SK-N-SH (cell line): Measurements from ENCODE around the gene ATP6V1B1. TPM values are rescaled to one million over a fixed set of nuclear protein-coding genes. Genes with fewer than 3 reads are reported as not detected.

Experiments used
- CTCF ChIA-PET: fragments of 300-600, 350-600 bp; formaldehyde crosslinking; extraction: SDS; loops from one replicate; lab custom pipeline; 2021; lab: Yijun Ruan, JAX
- POLR2A ChIA-PET: fragments of 350-600 bp; sonication (Branson Sonifier 250); formaldehyde crosslinking; extraction: SDS; loops from one replicate; lab custom pipeline; 2020; ENCODE audit warnings: antibody characterized with exemption, inconsistent platforms; lab: Yijun Ruan, JAX
- DNase-seq: peaks from one replicate; pipeline ENCODE4 v3.0.0; 2012
- H2AFZ ChIP-seq: fragments of 200-600 bp; sonication (generic); 2 replicates; pipeline ENCODE4 v1.8.1; 2016; ENCODE audit warnings: antibody characterized with exemption, mild to moderate bottlenecking, low read depth
- H3F3A ChIP-seq: fragments of 200-600 bp; sonication (generic); replicated peaks from 2 replicates; pipeline ENCODE3; 2016; ENCODE audit warnings: antibody characterized with exemption, mild to moderate bottlenecking; ENCODE audit not compliant: insufficient read depth
- H3K27ac ChIP-seq, 2 experiments: fragments of 200-500 bp in 1 of 2; fragments of 200-600 bp in 1 of 2; sonication (Bioruptor generic) in 1 of 2; sonication (generic), shearing (Covaris generic) in 1 of 2; 2 replicates each; pipeline versions ENCODE4 v1.5.1 to v1.6.1; 2014 to 2016; ENCODE audit warnings: low read depth in 2 of 2, inconsistent platforms in 1 of 2, low read length in 1 of 2, mild to moderate bottlenecking in 1 of 2, mixed read lengths in 1 of 2
- H3K27me3 ChIP-seq: fragments of 200-600 bp; sonication (generic), shearing (Covaris generic); 2 replicates; pipeline ENCODE4 v1.6.1; 2016; ENCODE audit warnings: mixed run types; ENCODE audit not compliant: insufficient read depth
- H3K36me3 ChIP-seq, 2 experiments: fragments of 200-500 bp in 1 of 2; fragments of 200-600 bp in 1 of 2; sonication (Bioruptor generic) in 1 of 2; sonication (generic) in 1 of 2; replicated peaks in 1 of 2; 2 replicates each; pipeline versions ENCODE3 to v1.5.1; 2014 to 2016; ENCODE audit warnings: low read length in 1 of 2, mild to moderate bottlenecking in 1 of 2; ENCODE audit not compliant: insufficient read depth in 2 of 2, control insufficient read depth in 1 of 2
- H3K4me1 ChIP-seq, 2 experiments: fragments of 200-500 bp in 1 of 2; fragments of 200-600 bp in 1 of 2; sonication (Bioruptor generic) in 1 of 2; sonication (generic), shearing (Covaris generic) in 1 of 2; 2 replicates each; pipeline versions ENCODE4 v1.5.1 to v1.6.1; 2014 to 2016; ENCODE audit warnings: low read depth in 1 of 2, low read length in 1 of 2, mixed run types in 1 of 2; ENCODE audit not compliant: insufficient read depth in 2 of 2, control insufficient read depth in 1 of 2
- H3K4me2 ChIP-seq: fragments of 200-600 bp; sonication (generic), shearing (Covaris generic); 2 replicates; pipeline ENCODE4 v1.6.1; 2017; ENCODE audit warnings: mixed run types
- H3K4me3 ChIP-seq, 2 experiments: fragments of 200-500 bp in 1 of 2; fragments of 200-600 bp in 1 of 2; sonication (Bioruptor generic) in 1 of 2; sonication (generic), shearing (Covaris generic) in 1 of 2; 2 replicates each; pipeline versions ENCODE4 v1.5.1 to v1.8.1; 2014 to 2016; ENCODE audit warnings: low read depth in 2 of 2, inconsistent platforms in 1 of 2, low read length in 1 of 2, mild to moderate bottlenecking in 1 of 2, mixed read lengths in 1 of 2, moderate library complexity in 1 of 2
- H3K79me2 ChIP-seq: fragments of 200-600 bp; sonication (generic); 2 replicates; pipeline ENCODE4 v1.8.1; 2017; ENCODE audit warnings: mild to moderate bottlenecking; ENCODE audit not compliant: insufficient read depth
- H3K9ac ChIP-seq: fragments of 200-600 bp; sonication (generic); 2 replicates; pipeline ENCODE4 v1.6.1; 2017; ENCODE audit warnings: mixed run types
- H3K9me2 ChIP-seq: fragments of 200-600 bp; sonication (generic); 2 replicates; pipeline ENCODE4 v1.6.1; 2017; ENCODE audit warnings: mixed run types
- H3K9me3 ChIP-seq: fragments of 200-600 bp; sonication (generic); 2 replicates; pipeline ENCODE4 v1.6.1; 2017; ENCODE audit warnings: mixed run types, mild to moderate bottlenecking, moderate library complexity
- H4K20me1 ChIP-seq: fragments of 200-600 bp; sonication (generic); 2 replicates; pipeline ENCODE4 v1.6.1; 2017; ENCODE audit warnings: mild to moderate bottlenecking, mixed run types; ENCODE audit not compliant: insufficient read depth
- CHD2 ChIP-seq: fragments of 150-350 bp; IDR thresholded peaks from 2 replicates; pipeline ENCODE4 v1.6.1; 2018; ENCODE audit warnings: low read length; ENCODE audit not compliant: partially characterized antibody
- ELF1 ChIP-seq: IDR thresholded peaks from 2 replicates; pipeline ENCODE4 v1.4.0; 2012
- EP300 ChIP-seq, 2 experiments: IDR thresholded peaks; 2 replicates each; pipeline versions ENCODE4 v1.4.0 to v1.6.1; 2012; ENCODE audit warnings: borderline replicate concordance in 1 of 2, low read depth in 1 of 2, low read length in 1 of 2
- GABPA ChIP-seq: IDR thresholded peaks from 2 replicates; pipeline ENCODE4 v1.4.0; 2012; ENCODE audit warnings: low read depth, mild to moderate bottlenecking
- NFIC ChIP-seq: IDR thresholded peaks from 2 replicates; pipeline ENCODE4 v1.4.0; 2012; ENCODE audit warnings: borderline replicate concordance
- NRF1 ChIP-seq: IDR thresholded peaks from 2 replicates; pipeline ENCODE4 v1.6.1; 2012; ENCODE audit warnings: low read depth, mild to moderate bottlenecking, low read length
- PBX3 ChIP-seq: IDR thresholded peaks from 2 replicates; pipeline ENCODE4; 2012
- RCOR1 ChIP-seq: fragments of 150-350 bp; IDR thresholded peaks from 2 replicates; pipeline ENCODE4 v1.6.1; 2017; ENCODE audit warnings: antibody characterized with exemption, low read length
- REST ChIP-seq: IDR thresholded peaks from 2 replicates; pipeline ENCODE4 v1.6.1; 2012; ENCODE audit warnings: mild to moderate bottlenecking, low read depth, low read length, moderate library complexity
- RFX5 ChIP-seq: IDR thresholded peaks from 2 replicates; pipeline ENCODE4 v1.6.1; 2012; ENCODE audit warnings: mild to moderate bottlenecking, improper control_type of control experiment, low read length
- SMC3 ChIP-seq: IDR thresholded peaks from 2 replicates; pipeline ENCODE4 v1.6.1; 2012; ENCODE audit warnings: low read depth, low read length, improper control_type of control experiment
- TCF12 ChIP-seq: IDR thresholded peaks from 2 replicates; pipeline ENCODE4 v1.4.0; 2012
- WGBS: methylation state at CpG from one replicate; pipeline ENCODE4 v1.1.6; 2017; ENCODE audit warnings: low lambda C conversion rate; 5-methylcytosine and 5-hydroxymethylcytosine counted together
- polyA plus RNA-seq, 3 experiments: library from polyadenylated mRNA; depleted of rRNA; stranded (reverse); fragments of >200 nt; gene quantifications; 2 replicates each; pipeline ENCODE4 v1.2.3, GENCODE V29; 2012
- TF ChIP-seq, protein P1 (sequence below): IDR thresholded peaks from 2 replicates; pipeline ENCODE4 v1.4.0; 2012; ENCODE audit warnings: low read depth
- TF ChIP-seq, protein P2 (sequence below): fragments of 150-350 bp; IDR thresholded peaks from 2 replicates; pipeline ENCODE4 v1.6.1; 2017; ENCODE audit warnings: antibody characterized with exemption, low read length, low read depth, borderline replicate concordance

The ATP6V1B1 gene
- polyA plus RNA-seq, 1 of the 3 experiments (the other 2 are of a cell fraction) = 4.9 TPM

DNA sequence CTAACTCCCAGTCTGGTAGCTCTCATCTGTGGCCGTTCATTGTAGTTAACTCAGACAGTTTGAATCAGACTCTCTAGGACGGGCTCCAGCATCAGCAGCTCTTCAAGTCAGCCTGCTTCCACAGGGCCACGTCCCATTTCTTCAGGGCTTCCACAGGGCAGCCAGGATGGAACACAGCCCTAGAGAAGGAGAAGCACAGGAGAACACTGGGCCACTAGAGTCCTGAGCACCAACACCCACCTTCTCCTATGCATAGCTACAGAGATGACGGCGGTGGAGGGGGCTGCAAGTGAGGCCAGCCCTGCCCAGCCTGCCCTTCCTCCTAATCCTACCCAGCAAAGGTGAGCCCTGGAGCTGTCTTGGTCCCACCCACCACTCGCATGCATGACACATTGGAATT, 69.2 kb downstream of the ATP6V1B1 start (continued):
- TF ChIP-seq PBX3 (no peak), ELF1 (no peak), RFX5 (no peak), REST (no peak)

DNA sequence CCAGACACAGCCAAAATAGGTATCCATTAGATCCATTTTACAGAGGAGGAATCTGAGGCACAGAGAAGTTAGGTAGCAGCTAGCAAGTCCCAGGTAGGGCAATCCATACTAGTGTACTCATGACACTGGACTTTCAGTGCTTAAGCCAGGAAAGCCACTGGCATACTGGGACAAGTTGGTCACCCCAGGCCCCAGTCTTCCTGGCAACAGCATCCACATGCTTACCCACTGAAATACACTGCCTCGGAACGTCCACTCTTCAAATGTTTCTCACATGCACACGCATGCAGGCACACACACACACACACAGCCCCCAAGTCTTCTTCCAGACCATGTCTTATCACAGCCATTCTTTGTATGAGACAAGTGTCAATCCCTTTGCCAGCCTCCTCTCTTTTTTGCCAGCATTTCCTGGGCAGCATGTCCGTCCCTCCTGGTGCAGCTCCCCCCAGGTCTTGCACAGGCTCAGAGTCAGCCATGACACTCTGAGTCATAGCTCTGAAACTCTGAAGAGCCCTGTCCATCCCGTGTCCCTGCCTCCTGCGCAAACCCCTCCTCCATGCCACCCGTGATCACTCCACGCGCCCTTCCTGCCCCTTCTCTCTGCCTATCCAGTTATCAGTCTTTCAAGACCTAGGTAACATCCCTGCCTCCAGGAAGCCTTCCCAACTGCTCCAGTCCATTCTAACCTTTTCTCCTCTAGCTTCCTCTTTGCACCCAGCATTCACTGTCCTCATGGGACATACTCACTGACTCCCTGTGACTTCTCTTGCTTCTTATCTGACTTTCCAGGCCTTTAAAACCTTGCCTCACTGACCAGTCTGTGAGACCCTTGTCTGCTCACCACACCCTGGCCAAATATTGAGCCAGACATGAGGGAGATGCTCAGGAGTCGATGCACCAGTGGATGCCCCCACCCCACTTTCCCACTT, 69.8 kb downstream of the ATP6V1B1 start:
- Histone ChIP-seq H2AFZ (no peak overlapping the region), H3K4me1 (peaks cover 0 to 3% of the 10 kb centered on the region in 2 experiments; a peak in 1 of 4 replicates), H3K9me2 (no peaks in the 10 kb centered on the region), H3K9me3 (no peaks in the 10 kb centered on the region)
- 68% methylated on average over 10 of the region's 10 CpGs for WGBS
- POLR2A ChIA-PET = no interaction called here
- TF ChIP-seq NFIC (no peak), GABPA (no peak), CHD2 (no peak)
- TF ChIP-seq, protein P1, sequence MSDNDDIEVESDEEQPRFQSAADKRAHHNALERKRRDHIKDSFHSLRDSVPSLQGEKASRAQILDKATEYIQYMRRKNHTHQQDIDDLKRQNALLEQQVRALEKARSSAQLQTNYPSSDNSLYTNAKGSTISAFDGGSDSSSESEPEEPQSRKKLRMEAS = no peak
- TF ChIP-seq, all 33 proteins: peak for 0
- no peak overlapping the region for H3K27ac ChIP-seq
- no peaks in the 10 kb centered on the region for H3K79me2 ChIP-seq
- H3K27me3 ChIP-seq = peaks cover 4% of the 10 kb centered on the region; the same call in 1 of the 2 replicates
- no peak overlapping the region for H3K4me2 ChIP-seq
- H3F3A ChIP-seq = no peaks in the 10 kb centered on the region
- H4K20me1 ChIP-seq = no peaks in the 10 kb centered on the region
- CTCF ChIA-PET = interaction anchor here (1.4 to 2.1 kb wide), 3 partner anchors 9 to 144 kb away, joined by 3 to 4 read pairs (median 3); no protein-coding TSS in a partner anchor
- H3K4me3 ChIP-seq = no peak overlapping the region
- H3K9ac ChIP-seq = no peak overlapping the region
- no peaks in the 10 kb centered on the region for H3K36me3 ChIP-seq
- DNase-seq = no peak

- Histone ChIP-seq H4K20me1 (no peaks in the 10 kb centered on the region), H3K4me1 (no peaks in the 10 kb centered on the region; a peak in 1 of 4 replicates), H3F3A (no peaks in the 10 kb centered on the region), H3K9me2 (no peaks in the 10 kb centered on the region), H3K79me2 (no peaks in the 10 kb centered on the region), H3K4me2 (no peak overlapping the region), H3K9me3 (no peaks in the 10 kb centered on the region), H3K36me3 (no peaks in the 10 kb centered on the region), H2AFZ (no peak overlapping the region), H3K27ac (no peak overlapping the region), H3K9ac (no peak overlapping the region), H3K27me3 (peaks cover 8% of the 10 kb centered on the region; the same call in 1 of the 2 replicates), H3K4me3 (no peak overlapping the region)
- no peak for DNase-seq
- 19% methylated on average over 2 of the region's 2 CpGs for WGBS
- POLR2A ChIA-PET = no interaction called here
- CTCF ChIA-PET = interaction anchor here (1.0 to 2.1 kb wide), 6 partner anchors 9 to 145 kb away, joined by 3 to 4 read pairs (median 4); no protein-coding TSS in a partner anchor
- TF ChIP-seq SMC3 (no peak), RCOR1 (no peak), NRF1 (no peak), NFIC (no peak), REST (no peak), EP300 (IDR thresholded peaks at IDR 0.05; ENCODE audit: borderline replicate concordance in 1 of 2, low read depth in 1 of 2, low read length in 1 of 2) (no peak), TCF12 (no peak)
- TF ChIP-seq, protein P2, sequence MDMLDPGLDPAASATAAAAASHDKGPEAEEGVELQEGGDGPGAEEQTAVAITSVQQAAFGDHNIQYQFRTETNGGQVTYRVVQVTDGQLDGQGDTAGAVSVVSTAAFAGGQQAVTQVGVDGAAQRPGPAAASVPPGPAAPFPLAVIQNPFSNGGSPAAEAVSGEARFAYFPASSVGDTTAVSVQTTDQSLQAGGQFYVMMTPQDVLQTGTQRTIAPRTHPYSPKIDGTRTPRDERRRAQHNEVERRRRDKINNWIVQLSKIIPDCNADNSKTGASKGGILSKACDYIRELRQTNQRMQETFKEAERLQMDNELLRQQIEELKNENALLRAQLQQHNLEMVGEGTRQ = no peak
Measured at GRCh38 chr2:71006323-71006722, 70.6 kb downstream of the ATP6V1B1 start.
